Stimulated activated CD8-positive, alpha-beta memory T cell treated with anti-CD3 and anti-CD28 coated beads, Interleukin-12 subunit alpha, Interleukin-12 subunit beta, amount 100 ng/mL, for 24 hours (primary cell): ENCODE measurements around the gene SEZ6L.

Source experiments
- DNase-seq: peaks from one replicate; pipeline ENCODE4 v3.0.0-alpha.2; 2020; ENCODE audit errors: extremely low read depth

Gene SEZ6L

GRCh38 chr22:26295563-26296126 is 126.4 kb downstream of the SEZ6L start:
- DNase-seq, result no peak

- no peak for DNase-seq
These were observed 129.5 kb downstream of the SEZ6L start for GRCh38 chr22:26298605-26299310.

GRCh38 chr22:26302726-26303125 is 133.5 kb downstream of the SEZ6L start:
- no peak for DNase-seq

GRCh38 chr22:26303475-26303874 is 134.2 kb downstream of the SEZ6L start:
- no peak for DNase-seq

GRCh38 chr22:26304730-26305129 is 135.5 kb downstream of the SEZ6L start:
- no peak for DNase-seq

- no peak for DNase-seq
These were observed 139.2 kb downstream of the SEZ6L start for GRCh38 chr22:26308467-26308866.

GRCh38 chr22:26310616-26311015 is 141.4 kb downstream of the SEZ6L start:
- no peak for DNase-seq

- no peak for DNase-seq
These were observed 144.0 kb downstream of the SEZ6L start for GRCh38 chr22:26313291-26313690.

- DNase-seq, result no peak
These were observed 144.9 kb downstream of the SEZ6L start for GRCh38 chr22:26314171-26314570.

- no peak for DNase-seq
These were observed 145.4 kb downstream of the SEZ6L start for GRCh38 chr22:26314656-26315055.

GRCh38 chr22:26316732-26317285 is 147.5 kb downstream of the SEZ6L start:
- no peak for DNase-seq

- DNase-seq, result no peak
These were observed 149.7 kb downstream of the SEZ6L start for GRCh38 chr22:26318975-26319374.

- DNase-seq, result no peak
These were observed 151.2 kb downstream of the SEZ6L start for GRCh38 chr22:26320447-26320846.

GRCh38 chr22:26321469-26321913 is 152.2 kb downstream of the SEZ6L start:
- no peak for DNase-seq

GRCh38 chr22:26322179-26322905 is 153.1 kb downstream of the SEZ6L start:
- no peak for DNase-seq

GRCh38 chr22:26323013-26323412 is 153.8 kb downstream of the SEZ6L start:
- DNase-seq, result no peak

GRCh38 chr22:26324150-26324549 is 154.9 kb downstream of the SEZ6L start:
- no peak for DNase-seq

- no peak for DNase-seq
These were observed 156.4 kb downstream of the SEZ6L start for GRCh38 chr22:26325641-26326040.

GRCh38 chr22:26326803-26327202 is 157.5 kb downstream of the SEZ6L start:
- no peak for DNase-seq

- no peak for DNase-seq
These were observed 158.0 kb downstream of the SEZ6L start for GRCh38 chr22:26327306-26327705.

- no peak for DNase-seq
These were observed 159.0 kb downstream of the SEZ6L start for GRCh38 chr22:26328221-26328620.

- peak; percentile 5 for DNase-seq
These were observed 161.8 kb downstream of the SEZ6L start for GRCh38 chr22:26330971-26331625.
